ENCODE measurements around the gene RPS19BP1. TPM values are rescaled to one million over a fixed set of nuclear protein-coding genes. Genes with fewer than 3 reads are reported as not detected.

Gene RPS19BP1
- total and polyA plus RNA-seq, 2 of the 8 experiments (the other 6 are each of a cell fraction or from before 2014, with no cell fraction given): 77.9 to 97.9 TPM

GRCh38 chr22:39545386-39546365 is 13.1 kb upstream of the RPS19BP1 start (continued):
- no peak for TF ChIP-seq KDM1A (IDR thresholded peaks at IDR 0.05; ENCODE audit: borderline replicate concordance, low read length)
- TF ChIP-seq JUN (IDR thresholded peaks at IDR 0.05; ENCODE audit: low read depth, low read length): no peak
- peak; percentile 95 for TF ChIP-seq E2F6 (IDR thresholded peaks at IDR 0.05)
- TF ChIP-seq TAF1 (IDR thresholded peaks at IDR 0.05; ENCODE audit: low read depth, low read length): no peak
- TF ChIP-seq HDAC2 (IDR thresholded peaks at IDR 0.05; ENCODE audit: borderline replicate concordance in 1 of 2, low read depth in 2 of 2, low read length in 2 of 2): no peak
- no peak for TF ChIP-seq CBX5 (IDR thresholded peaks at IDR 0.05; ENCODE audit: low read depth, low read length)
- no peak for TF ChIP-seq POLR2AphosphoS5 (IDR thresholded peaks at IDR 0.05; ENCODE audit: low read depth, low read length)
